Measurements from ENCODE around the gene ABCC4. TPM values are rescaled to one million over a fixed set of nuclear protein-coding genes. Genes with fewer than 3 reads are reported as not detected.

Gene ABCC4
- total RNA-seq, 6 experiments from 2014 or later = 24.7 to 28.4 (median 26.0) TPM

GRCh38 chr13:95258619-95259194 is 42.5 kb downstream of the ABCC4 start:
- Mint-ChIP-seq H3K27me3 (ENCODE audit: insufficient read depth) (no peaks in the 10 kb centered on the region), H3K9me3 (no peaks in the 10 kb centered on the region), H3K36me3 (ENCODE audit: low read depth) (peaks cover 38% of the 10 kb centered on the region), H3K4me1 (ENCODE audit: low read depth) (peaks cover 53% of the 10 kb centered on the region), H3K27ac (no peak overlapping the region), H3K4me3 (no peak overlapping the region)
- TF ChIP-seq CTCF (IDR thresholded peaks at IDR 0.05) = no peak
- no peak for DNase-seq

GRCh38 chr13:95258098-95258497 is 43.2 kb downstream of the ABCC4 start:
- no peak for DNase-seq
- no peak overlapping the region for H3K4me3 Mint-ChIP-seq
- TF ChIP-seq CTCF (IDR thresholded peaks at IDR 0.05) = no peak
- H3K9me3 Mint-ChIP-seq = no peaks in the 10 kb centered on the region
- no peak overlapping the region for H3K27ac Mint-ChIP-seq
- peaks cover 40% of the 10 kb centered on the region for H3K36me3 Mint-ChIP-seq (ENCODE audit: low read depth)
- no peaks in the 10 kb centered on the region for H3K27me3 Mint-ChIP-seq (ENCODE audit: insufficient read depth)
- H3K4me1 Mint-ChIP-seq (ENCODE audit: low read depth) = peaks cover 56% of the 10 kb centered on the region

GRCh38 chr13:95256091-95256490 is 45.2 kb downstream of the ABCC4 start:
- Mint-ChIP-seq H3K4me3 (peak overlapping the region; percentile 9), H3K27ac (peak overlapping the region; percentile 48), H3K36me3 (ENCODE audit: low read depth) (peaks cover 38% of the 10 kb centered on the region), H3K4me1 (ENCODE audit: low read depth) (peaks cover 60% of the 10 kb centered on the region), H3K27me3 (ENCODE audit: insufficient read depth) (no peaks in the 10 kb centered on the region), H3K9me3 (no peaks in the 10 kb centered on the region)
- peak; percentile 95 for DNase-seq
- TF ChIP-seq CTCF (IDR thresholded peaks at IDR 0.05) = no peak

GRCh38 chr13:95255072-95255732 is 46.0 kb downstream of the ABCC4 start:
- Mint-ChIP-seq H3K27me3 (ENCODE audit: insufficient read depth) (no peaks in the 10 kb centered on the region), H3K4me1 (ENCODE audit: low read depth) (peaks cover 51% of the 10 kb centered on the region), H3K36me3 (ENCODE audit: low read depth) (peaks cover 38% of the 10 kb centered on the region), H3K4me3 (peak overlapping the region; percentile 9; the same call in 1 of the 2 replicates), H3K27ac (peak overlapping the region; percentile 22), H3K9me3 (no peaks in the 10 kb centered on the region)
- TF ChIP-seq CTCF (IDR thresholded peaks at IDR 0.05) = no peak
- no peak for DNase-seq

GRCh38 chr13:95254339-95254738 is 46.9 kb downstream of the ABCC4 start:
- TF ChIP-seq CTCF (IDR thresholded peaks at IDR 0.05) = no peak
- H3K9me3 Mint-ChIP-seq = no peaks in the 10 kb centered on the region
- H3K27me3 Mint-ChIP-seq (ENCODE audit: insufficient read depth) = no peaks in the 10 kb centered on the region; the same call in 1 of the 2 replicates
- DNase-seq = peak; percentile 36
- peaks cover 33% of the 10 kb centered on the region for H3K36me3 Mint-ChIP-seq (ENCODE audit: low read depth)
- peak overlapping the region; percentile 46 for H3K4me3 Mint-ChIP-seq
- peaks cover 49% of the 10 kb centered on the region for H3K4me1 Mint-ChIP-seq (ENCODE audit: low read depth)
- H3K27ac Mint-ChIP-seq = peak overlapping the region; percentile 53

Measured in HFFc6 (cell line).